NCI-H446 (cell line): ENCODE measurements around the gene DEFB123.
"Not testable (repeated sequence)": the region's sequence is repeated elsewhere in the genome, so short reads cannot be mapped to it uniquely, and the experiment has no call there.

Experiments used
- DNase-seq, 2 experiments: peaks; one replicate each; lab custom pipeline; 2025; lab: John Stamatoyannopoulos, UW

The DEFB123 gene

GRCh38 chr20:31440012-31440659 lies at the start of gene DEFB123:
DEFB123 (plus strand) TSS chr20:31440632; CDS start chr20:31440699, 67 bp downstream.
- no peak for DNase-seq

GRCh38 chr20:31392836-31393235 lies 47.6 kb upstream of the DEFB123 start:
- DNase-seq: no peak

DNA sequence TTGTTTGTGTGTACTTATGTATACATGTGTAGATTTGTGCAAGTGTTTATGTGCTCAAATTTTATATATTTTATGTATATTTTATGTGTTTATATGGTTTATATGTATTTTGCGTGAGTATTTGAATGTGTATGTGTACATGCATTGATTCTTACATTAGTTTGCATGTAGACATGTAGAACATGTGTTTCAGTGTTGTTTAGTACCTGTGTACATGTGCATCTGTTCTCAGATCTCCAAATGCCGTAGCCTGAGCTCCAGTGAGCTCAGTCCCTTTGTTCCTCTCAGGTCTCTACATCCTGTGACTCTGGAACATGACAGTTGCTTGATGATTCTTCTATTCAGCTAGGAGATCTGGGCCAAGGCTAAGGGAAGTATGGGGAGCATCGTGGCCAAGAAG lies 45.5 kb upstream of the DEFB123 start:
- DNase-seq: no peak

DNA sequence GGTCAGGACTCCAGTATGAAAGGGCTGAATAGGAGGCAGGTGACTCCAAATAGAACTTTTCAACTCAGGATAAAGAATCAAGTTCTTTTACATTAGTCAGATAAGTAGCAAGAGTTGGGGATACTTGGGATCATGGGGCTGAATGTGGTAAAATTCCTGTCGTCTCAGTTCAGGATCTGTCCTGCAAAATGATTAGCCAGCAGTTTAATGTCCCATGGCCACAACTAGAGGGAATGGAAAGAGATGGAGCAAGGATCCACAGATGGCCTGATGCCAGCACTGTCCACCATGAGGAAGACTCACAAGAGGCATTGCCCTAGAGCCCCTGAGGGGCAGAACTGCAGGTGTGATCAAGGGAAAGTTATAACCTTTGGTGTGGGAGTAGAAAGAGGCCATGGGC lies 36.5 kb upstream of the DEFB123 start:
- no peak for DNase-seq

- no peak for DNase-seq
These were observed 34.3 kb upstream of the DEFB123 start, which contains the start of gene DEFB121 for GRCh38 chr20:31406115-31406514. DEFB121 (minus strand) TSS chr20:31406215; CDS start chr20:31406152, 63 bp downstream.

- DNase-seq: no peak
These were observed 30.4 kb upstream of the DEFB123 start for GRCh38 chr20:31410011-31410410.

DNA sequence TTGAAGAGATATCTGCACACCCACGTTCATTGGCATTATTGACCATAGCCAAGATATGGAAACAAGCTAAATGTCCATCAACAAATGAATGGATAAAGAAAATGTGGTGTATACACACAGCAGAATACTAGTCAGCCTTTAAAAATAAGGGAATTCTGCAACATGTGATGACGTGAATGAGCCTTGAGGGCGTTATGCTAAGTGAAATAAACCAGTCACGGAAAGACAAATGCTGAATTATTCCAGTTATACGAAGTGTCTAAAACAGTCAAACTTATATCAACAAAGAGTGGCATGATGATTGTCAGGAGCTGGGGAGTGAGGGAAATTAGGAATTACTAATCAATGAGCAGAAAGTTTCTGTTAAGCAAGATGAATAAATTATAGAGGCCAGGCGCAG lies 26.1 kb upstream of the DEFB123 start:
- DNase-seq: no peak

GRCh38 chr20:31415653-31416052 lies 24.8 kb upstream of the DEFB123 start:
- no peak for DNase-seq

DNA sequence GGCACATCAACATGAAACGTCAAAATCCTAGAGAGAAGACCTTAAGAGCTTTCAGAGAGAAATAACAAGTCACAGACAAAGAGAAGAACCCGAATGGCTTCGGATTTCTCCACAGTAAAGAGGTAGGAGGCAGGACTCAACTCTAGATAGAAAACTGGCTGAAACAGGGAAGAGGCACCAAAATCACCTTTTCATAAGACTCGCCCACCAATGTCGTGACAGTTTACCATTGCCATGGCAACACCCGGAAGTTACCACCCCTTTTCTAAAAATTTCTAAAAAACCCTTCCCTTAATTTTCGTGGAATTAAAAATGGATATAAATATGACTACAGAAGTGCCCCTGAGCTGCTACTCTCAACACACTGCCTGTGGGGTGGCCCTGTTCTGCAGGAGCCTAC lies 22.1 kb upstream of the DEFB123 start:
- DNase-seq: no peak

DNA sequence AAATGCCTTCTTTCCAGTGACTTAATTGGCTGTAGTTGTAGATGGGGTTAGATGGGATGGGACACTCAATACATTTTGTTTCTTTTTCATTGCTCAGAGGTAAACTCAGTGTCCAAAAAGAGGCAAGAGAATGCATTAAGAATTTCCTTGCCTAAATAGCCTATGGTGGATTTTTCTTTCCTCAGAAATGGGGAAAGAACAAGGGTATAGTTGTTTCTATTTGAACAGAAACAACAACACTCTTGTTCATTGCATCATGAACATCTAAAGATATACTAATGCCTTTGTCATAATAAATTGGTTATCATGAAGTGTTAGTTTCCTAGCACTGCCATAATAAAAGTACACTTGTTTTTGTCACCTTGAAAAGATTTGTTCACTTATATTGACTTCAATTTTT lies 14.6 kb upstream of the DEFB123 start:
- no peak for DNase-seq

- DNase-seq: not testable (repeated sequence)
These were observed 13.4 kb upstream of the DEFB123 start for GRCh38 chr20:31426891-31427551.

GRCh38 chr20:31427576-31427975 lies 12.9 kb upstream of the DEFB123 start:
- DNase-seq: not testable (repeated sequence)

DNA sequence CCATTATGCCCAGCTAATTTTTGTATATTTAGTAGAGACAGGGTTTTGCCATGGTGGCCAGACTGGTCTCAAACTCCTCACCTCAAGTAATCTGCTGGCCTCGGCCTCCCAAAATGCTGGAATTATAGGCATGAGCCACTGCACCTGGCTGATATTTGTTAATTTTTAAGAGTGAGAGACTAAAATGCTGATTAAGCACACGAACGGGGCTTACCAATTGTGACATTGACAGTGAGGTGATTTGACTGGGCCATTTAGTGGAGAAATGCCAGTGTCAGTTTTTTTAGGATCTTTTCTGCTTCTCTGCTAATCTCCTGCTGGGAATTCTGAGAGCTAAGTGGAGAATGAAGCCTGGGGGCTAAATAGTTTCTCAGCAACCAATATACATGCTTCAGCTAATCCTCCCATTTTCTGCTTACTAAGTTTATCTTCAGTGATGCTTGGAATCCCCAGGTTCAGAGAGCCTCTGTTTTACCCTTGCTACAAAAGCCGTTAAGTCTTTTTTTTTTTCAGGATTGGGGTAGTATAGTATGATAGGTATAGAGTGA lies 9.8 kb upstream of the DEFB123 start:
- DNase-seq: no peak

- no peak for DNase-seq
These were observed 5.8 kb downstream of the DEFB123 start for GRCh38 chr20:31446084-31446819.

- DNase-seq: no peak
These were observed 9.3 kb downstream of the DEFB123 start for GRCh38 chr20:31449511-31450414.

- DNase-seq: no peak
These were observed 12.1 kb downstream of the DEFB123 start for GRCh38 chr20:31452575-31452974.

DNA sequence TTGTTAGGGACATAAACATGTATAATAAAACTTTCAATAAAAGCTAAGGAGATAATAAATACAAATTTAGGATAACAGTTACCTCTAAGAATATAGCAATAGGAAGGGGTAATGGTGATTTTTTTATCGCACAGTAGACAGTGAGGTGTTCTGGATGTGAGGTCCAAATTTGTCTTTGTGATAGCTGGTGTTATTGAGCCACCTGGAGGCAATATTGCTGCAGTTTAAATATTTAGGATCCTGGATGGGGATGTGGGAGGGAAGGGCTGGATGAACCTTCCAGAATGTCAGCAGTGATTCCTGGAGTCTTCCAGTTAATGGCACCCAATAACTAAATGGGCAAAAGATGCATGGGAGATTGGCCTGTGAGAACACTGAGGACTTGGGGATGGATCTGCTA lies 13.9 kb downstream of the DEFB123 start:
- DNase-seq: no peak

DNA sequence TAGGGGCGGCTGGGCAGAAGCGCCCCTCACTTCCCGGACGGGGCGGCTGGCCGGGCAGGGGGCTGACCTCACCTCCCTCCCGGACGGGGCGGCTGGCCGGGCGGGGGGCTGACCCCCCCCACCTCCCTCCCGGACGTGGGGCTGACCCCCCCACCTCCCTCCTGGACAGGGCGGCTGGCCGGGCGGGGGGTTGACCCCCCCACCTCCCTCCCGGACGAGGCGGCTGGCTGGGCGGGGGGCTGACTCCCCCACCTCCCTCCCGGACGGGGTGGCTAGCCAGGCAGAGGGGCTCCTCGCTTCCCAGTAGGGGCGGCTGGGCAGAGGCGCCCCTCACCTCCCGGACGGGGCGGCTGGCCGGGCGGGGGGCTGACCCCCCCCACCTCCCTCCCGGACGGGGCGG lies 30.5 kb downstream of the DEFB123 start:
- DNase-seq: not testable (repeated sequence)

DNA sequence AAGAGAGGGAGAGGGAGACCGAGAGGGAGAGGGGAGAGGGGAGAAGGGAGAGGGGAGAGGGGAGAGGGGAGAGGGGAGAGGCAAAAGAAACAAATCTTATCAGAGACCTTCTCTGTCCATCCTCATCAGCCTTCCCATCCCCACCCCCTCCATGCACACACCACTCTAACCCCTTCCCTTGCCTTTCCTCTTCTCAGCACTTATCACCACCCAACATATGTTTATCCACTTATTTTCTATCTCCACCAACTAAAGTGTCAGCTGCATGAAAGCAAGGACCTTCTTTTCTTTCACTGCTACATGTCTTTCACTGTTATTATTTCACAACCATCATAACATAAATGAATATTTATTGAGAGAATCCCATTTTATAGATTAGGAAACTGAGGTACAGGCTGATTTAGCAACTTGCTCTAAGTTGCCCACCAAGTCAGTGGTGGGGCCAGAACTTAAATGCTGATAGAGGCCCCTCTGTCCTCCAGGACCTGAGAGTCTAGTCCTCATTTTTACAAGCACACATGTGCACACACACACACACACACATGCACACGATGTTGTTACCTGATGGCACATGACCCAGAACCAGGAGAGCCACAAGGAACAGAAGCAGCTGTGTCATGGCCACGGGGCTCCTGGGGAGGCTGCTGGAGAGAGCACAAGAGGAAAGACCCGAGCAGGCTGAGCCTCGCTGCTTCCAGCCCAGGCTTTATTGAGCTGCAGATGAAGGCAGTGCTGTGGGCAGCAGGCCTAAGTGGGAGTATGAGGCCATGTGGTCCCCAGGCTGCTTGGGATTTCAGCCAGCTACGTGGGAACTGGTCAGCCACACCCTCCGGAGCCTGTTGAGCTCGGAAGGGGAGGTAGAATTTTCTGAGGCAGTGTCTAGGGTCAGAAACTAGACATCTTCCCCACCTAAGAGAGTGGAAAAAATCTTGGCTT lies 32.2 kb downstream of the DEFB123 start:
- no peak for DNase-seq

GRCh38 chr20:31473331-31474096 lies 33.1 kb downstream of the DEFB123 start:
- no peak for DNase-seq
